DND-41 (cell line): ENCODE measurements around the gene ISYNA1.

ENCODE experiments used
- ATAC-seq: fragments of 200-7000 bp; cut with Tn5 transposase; 3 replicates; pipeline ENCODE4 v1.9.1; 2021; ENCODE audit warnings: low read depth; ENCODE audit not compliant: insufficient read depth
- DNase-seq: peaks from one replicate; pipeline ENCODE4 v3.0.0-alpha.2; 2020
- H2AFZ ChIP-seq: 2 replicates; pipeline ENCODE4 v1.6.0; 2012; ENCODE audit warnings: low read depth, low read length
- H3K27ac ChIP-seq: 2 replicates; pipeline ENCODE4 v1.5.1; 2012; ENCODE audit warnings: low read length, inconsistent platforms
- H3K27me3 ChIP-seq: fragments of 200-600 bp; sonication (generic); 2 replicates; pipeline ENCODE4 v1.6.0; 2012; ENCODE audit warnings: low read length, mild to moderate bottlenecking, inconsistent platforms; ENCODE audit not compliant: insufficient read depth, poor library complexity
- H3K36me3 ChIP-seq: 2 replicates; pipeline ENCODE4 v1.5.1; 2012; ENCODE audit warnings: low read length, inconsistent platforms; ENCODE audit not compliant: insufficient read depth
- H3K4me1 ChIP-seq: 2 replicates; pipeline ENCODE4 v1.5.1; 2012; ENCODE audit warnings: mild to moderate bottlenecking, low read length; ENCODE audit not compliant: insufficient read depth
- H3K4me2 ChIP-seq: 2 replicates; pipeline ENCODE4 v1.6.0; 2012; ENCODE audit warnings: mild to moderate bottlenecking, moderate library complexity, low read length, inconsistent platforms; ENCODE audit not compliant: insufficient read depth
- H3K4me3 ChIP-seq, 2 experiments: fragments of 200-600 bp in 1 of 2; shearing (Covaris generic) in 1 of 2; 2 replicates each; pipeline ENCODE4 v1.5.1; 2012 to 2016; ENCODE audit warnings: inconsistent platforms in 2 of 2, low read length in 2 of 2, mild to moderate bottlenecking in 2 of 2, low read depth in 1 of 2, moderate library complexity in 1 of 2
- H3K79me2 ChIP-seq: 2 replicates; pipeline ENCODE4 v1.6.0; 2012; ENCODE audit warnings: low read length, inconsistent platforms; ENCODE audit not compliant: insufficient read depth
- H3K9ac ChIP-seq: 2 replicates; pipeline ENCODE4 v1.6.0; 2012; ENCODE audit warnings: low read depth, mild to moderate bottlenecking, inconsistent platforms, low read length, moderate library complexity
- H3K9me3 ChIP-seq: 2 replicates; pipeline ENCODE4 v1.5.1; 2012; ENCODE audit warnings: low read length, moderate library complexity, mild to moderate bottlenecking, inconsistent platforms; ENCODE audit not compliant: insufficient read depth, severe bottlenecking
- H4K20me1 ChIP-seq: 2 replicates; pipeline ENCODE4 v1.6.0; 2012; ENCODE audit warnings: low read length; ENCODE audit not compliant: insufficient read depth
- EZH2 ChIP-seq: IDR thresholded peaks from 3 replicates; pipeline ENCODE4 v1.6.1; 2012; ENCODE audit warnings: borderline replicate concordance, low read depth, mild to moderate bottlenecking, moderate library complexity, low read length, inconsistent platforms; ENCODE audit not compliant: severe bottlenecking
- TF ChIP-seq, protein P1 (sequence below): IDR thresholded peaks from 2 replicates; pipeline ENCODE4 v1.5.1; 2012; ENCODE audit warnings: borderline replicate concordance, low read length, moderate library complexity, mild to moderate bottlenecking; ENCODE audit not compliant: poor library complexity, severe bottlenecking; ENCODE audit errors: extremely low read depth

Gene ISYNA1

DNA sequence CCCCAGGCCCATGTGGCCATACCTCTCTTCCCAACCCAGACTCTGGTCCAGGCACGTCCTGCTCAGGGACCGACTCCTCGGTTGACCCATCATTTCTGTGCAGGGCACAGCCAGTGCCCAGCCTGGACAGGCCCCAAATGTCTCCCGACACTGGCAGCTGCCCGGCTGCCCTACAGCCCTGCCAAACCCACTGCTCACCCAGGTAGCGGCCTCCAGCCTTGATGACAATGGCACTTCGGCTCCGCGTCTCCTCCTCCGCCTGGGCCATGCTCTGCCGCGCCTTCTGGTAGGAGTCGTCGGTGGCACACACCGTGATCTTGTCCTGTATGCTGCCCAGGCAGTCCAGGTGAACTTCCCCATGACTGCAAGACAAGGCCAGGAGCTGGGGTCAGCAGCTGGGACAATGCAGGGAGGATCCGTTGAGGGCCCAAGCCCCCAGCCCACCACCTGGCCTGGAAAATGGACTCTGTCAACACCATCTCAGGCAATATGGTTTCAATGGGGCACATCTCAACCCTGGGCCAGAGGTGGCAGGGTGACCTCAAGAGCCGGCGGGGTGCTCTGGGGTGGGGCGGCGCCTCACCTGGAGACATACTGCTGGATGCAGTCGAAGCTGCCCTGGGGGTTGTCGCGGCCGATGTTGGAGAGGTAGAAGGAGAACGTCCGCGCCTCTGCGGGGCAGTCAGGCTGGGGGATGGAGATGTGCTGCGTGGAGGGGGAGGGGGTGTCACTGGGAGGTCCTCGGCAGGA, 27.5 kb upstream of the ISYNA1 start:
- H4K20me1 ChIP-seq: peaks cover 63% of the 10 kb centered on the region
- no peak overlapping the region for H3K4me2 ChIP-seq
- no peak overlapping the region for H3K4me3 ChIP-seq
- no peak for TF ChIP-seq EZH2
- TF ChIP-seq, protein P1, sequence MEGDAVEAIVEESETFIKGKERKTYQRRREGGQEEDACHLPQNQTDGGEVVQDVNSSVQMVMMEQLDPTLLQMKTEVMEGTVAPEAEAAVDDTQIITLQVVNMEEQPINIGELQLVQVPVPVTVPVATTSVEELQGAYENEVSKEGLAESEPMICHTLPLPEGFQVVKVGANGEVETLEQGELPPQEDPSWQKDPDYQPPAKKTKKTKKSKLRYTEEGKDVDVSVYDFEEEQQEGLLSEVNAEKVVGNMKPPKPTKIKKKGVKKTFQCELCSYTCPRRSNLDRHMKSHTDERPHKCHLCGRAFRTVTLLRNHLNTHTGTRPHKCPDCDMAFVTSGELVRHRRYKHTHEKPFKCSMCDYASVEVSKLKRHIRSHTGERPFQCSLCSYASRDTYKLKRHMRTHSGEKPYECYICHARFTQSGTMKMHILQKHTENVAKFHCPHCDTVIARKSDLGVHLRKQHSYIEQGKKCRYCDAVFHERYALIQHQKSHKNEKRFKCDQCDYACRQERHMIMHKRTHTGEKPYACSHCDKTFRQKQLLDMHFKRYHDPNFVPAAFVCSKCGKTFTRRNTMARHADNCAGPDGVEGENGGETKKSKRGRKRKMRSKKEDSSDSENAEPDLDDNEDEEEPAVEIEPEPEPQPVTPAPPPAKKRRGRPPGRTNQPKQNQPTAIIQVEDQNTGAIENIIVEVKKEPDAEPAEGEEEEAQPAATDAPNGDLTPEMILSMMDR: no peak
- no peak overlapping the region for H3K27ac ChIP-seq
- H3K36me3 ChIP-seq: peaks cover 46% of the 10 kb centered on the region
- no peak overlapping the region for H3K9ac ChIP-seq
- H3K79me2 ChIP-seq: peaks cover 12% of the 10 kb centered on the region
- H3K4me1 ChIP-seq: no peaks in the 10 kb centered on the region
- ATAC-seq (no peak), DNase-seq (no peak)
- no peak overlapping the region for H2AFZ ChIP-seq
- no peaks in the 10 kb centered on the region for H3K9me3 ChIP-seq
- no peaks in the 10 kb centered on the region for H3K27me3 ChIP-seq

DNA sequence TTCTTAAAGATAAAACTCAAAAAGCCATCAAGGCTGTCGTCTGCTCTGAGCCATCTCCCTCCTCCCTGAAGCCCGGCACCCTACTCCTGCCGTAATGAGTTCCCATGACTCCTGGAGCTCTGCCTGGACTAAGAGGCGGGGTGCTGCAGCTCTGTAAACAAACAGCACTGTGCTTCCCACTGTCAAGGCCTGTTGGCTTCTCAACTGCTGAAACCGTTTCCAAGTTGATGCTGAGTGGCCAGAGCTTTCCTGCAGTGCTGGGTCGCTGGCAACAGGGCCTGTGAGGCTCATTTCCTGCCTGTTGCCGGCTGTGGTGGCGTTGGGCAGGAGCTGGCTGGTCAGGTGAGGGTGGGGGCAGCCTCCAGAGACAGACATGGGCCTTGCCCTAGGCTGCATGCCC, 26.7 kb upstream of the ISYNA1 start:
- H2AFZ ChIP-seq: no peak overlapping the region
- peaks cover 46% of the 10 kb centered on the region for H3K36me3 ChIP-seq
- DNase-seq (no peak), ATAC-seq (no peak)
- no peaks in the 10 kb centered on the region for H3K9me3 ChIP-seq
- no peak overlapping the region for H3K4me3 ChIP-seq
- TF ChIP-seq, protein P1: no peak
- TF ChIP-seq EZH2: no peak
- no peak overlapping the region for H3K4me2 ChIP-seq
- no peaks in the 10 kb centered on the region for H3K4me1 ChIP-seq
- H3K27ac ChIP-seq: no peak overlapping the region
- no peak overlapping the region for H3K9ac ChIP-seq
- no peaks in the 10 kb centered on the region for H3K27me3 ChIP-seq
- H3K79me2 ChIP-seq: peaks cover 12% of the 10 kb centered on the region
- peaks cover 58% of the 10 kb centered on the region for H4K20me1 ChIP-seq

DNA sequence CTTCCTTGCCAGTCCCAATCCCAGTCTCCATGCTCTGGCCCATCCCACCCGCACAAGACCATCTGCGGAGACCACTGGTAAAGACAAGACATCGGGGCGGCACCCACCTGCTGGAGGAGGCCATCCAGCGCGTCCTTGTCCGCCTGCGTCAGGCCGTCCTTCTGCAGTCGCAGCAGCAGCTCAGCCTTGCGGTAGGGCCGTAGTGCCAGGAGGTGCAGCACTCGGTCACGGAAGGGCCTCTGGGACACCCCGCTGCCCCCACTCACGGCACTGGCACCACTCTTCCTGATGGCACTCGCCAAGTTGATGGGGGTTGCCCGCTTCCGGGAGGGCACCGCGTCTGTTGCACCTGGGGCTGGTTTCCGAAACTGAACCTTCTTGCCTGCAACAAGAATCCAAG, 23.5 kb upstream of the ISYNA1 start:
- H3K9ac ChIP-seq: no peak overlapping the region
- peaks cover 35% of the 10 kb centered on the region for H4K20me1 ChIP-seq
- no peak for DNase-seq
- H3K4me1 ChIP-seq: no peaks in the 10 kb centered on the region
- H3K4me3 ChIP-seq: no peak overlapping the region
- no peak for TF ChIP-seq EZH2
- TF ChIP-seq, protein P1: no peak
- peak; percentile 10; the same call in 1 of the 3 replicates for ATAC-seq
- no peak overlapping the region for H3K4me2 ChIP-seq
- H2AFZ ChIP-seq: no peak overlapping the region
- 0 out of 2 replicates have a peak, but pooled peaks cover under 1% of the 10 kb centered on the region for H3K79me2 ChIP-seq
- H3K27me3 ChIP-seq: no peaks in the 10 kb centered on the region
- H3K9me3 ChIP-seq: no peaks in the 10 kb centered on the region
- H3K36me3 ChIP-seq: peaks cover 72% of the 10 kb centered on the region
- H3K27ac ChIP-seq: no peak overlapping the region
